Fibroblast of villous mesenchyme (primary cell): ENCODE data around the gene LRFN4. TPM values are rescaled to one million over a fixed set of nuclear protein-coding genes. Genes with fewer than 3 reads are reported as not detected.

Experiments used
- DNase-seq: peaks from one replicate; pipeline ENCODE4 v3.0.0-alpha.2; 2010; ENCODE audit warnings: low read depth
- H3K4me3 ChIP-seq: 2 replicates; pipeline ENCODE4 v1.5.1; 2011; ENCODE audit warnings: low read depth, mild to moderate bottlenecking, low read length
- total RNA-seq: library from RNA; depleted of rRNA; stranded (reverse); fragments of >200 nt; gene quantifications from 2 replicates; pipeline ENCODE4 v1.2.3, GENCODE V29; 2012
- TF ChIP-seq, protein P1 (sequence below): IDR thresholded peaks from 2 replicates; pipeline ENCODE4 v1.5.1; 2012; ENCODE audit warnings: low read depth, mild to moderate bottlenecking, low read length; ENCODE audit not compliant: insufficient read depth

Gene LRFN4
- total RNA-seq, 1 donor = 9.9 TPM

GRCh38 chr11:66891851-66892660 lies 35.2 kb downstream of the LRFN4 start:
- no peak overlapping the region for H3K4me3 ChIP-seq
- TF ChIP-seq, protein P1, sequence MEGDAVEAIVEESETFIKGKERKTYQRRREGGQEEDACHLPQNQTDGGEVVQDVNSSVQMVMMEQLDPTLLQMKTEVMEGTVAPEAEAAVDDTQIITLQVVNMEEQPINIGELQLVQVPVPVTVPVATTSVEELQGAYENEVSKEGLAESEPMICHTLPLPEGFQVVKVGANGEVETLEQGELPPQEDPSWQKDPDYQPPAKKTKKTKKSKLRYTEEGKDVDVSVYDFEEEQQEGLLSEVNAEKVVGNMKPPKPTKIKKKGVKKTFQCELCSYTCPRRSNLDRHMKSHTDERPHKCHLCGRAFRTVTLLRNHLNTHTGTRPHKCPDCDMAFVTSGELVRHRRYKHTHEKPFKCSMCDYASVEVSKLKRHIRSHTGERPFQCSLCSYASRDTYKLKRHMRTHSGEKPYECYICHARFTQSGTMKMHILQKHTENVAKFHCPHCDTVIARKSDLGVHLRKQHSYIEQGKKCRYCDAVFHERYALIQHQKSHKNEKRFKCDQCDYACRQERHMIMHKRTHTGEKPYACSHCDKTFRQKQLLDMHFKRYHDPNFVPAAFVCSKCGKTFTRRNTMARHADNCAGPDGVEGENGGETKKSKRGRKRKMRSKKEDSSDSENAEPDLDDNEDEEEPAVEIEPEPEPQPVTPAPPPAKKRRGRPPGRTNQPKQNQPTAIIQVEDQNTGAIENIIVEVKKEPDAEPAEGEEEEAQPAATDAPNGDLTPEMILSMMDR = no peak
- DNase-seq = peak; percentile 93

- no peak for DNase-seq
- TF ChIP-seq, protein P1 = no peak
- no peak overlapping the region for H3K4me3 ChIP-seq
Measured at GRCh38 chr11:66892911-66893310, 36.0 kb downstream of the LRFN4 start.

DNA sequence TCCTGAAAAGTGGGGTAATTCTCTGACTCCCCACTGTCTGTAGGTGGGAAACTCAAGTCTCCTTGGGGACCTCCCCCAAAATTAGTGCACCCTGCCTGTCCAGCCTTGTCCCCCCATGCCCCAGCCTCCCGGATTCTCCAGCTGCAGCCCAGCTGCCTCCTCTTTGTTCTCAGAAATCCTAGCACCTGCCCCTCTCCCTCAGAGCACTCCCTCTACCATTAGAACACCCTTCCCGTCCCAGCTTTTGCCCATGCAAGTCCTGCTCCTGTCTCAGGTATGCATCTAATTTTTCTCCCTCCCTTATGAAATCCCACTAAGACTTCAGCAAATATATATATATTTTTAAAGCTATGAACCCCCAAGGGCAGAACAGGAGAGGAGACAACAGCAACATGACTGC lies 37.3 kb downstream of the LRFN4 start:
- TF ChIP-seq, protein P1 = no peak
- DNase-seq = no peak
- H3K4me3 ChIP-seq = no peak overlapping the region

DNA sequence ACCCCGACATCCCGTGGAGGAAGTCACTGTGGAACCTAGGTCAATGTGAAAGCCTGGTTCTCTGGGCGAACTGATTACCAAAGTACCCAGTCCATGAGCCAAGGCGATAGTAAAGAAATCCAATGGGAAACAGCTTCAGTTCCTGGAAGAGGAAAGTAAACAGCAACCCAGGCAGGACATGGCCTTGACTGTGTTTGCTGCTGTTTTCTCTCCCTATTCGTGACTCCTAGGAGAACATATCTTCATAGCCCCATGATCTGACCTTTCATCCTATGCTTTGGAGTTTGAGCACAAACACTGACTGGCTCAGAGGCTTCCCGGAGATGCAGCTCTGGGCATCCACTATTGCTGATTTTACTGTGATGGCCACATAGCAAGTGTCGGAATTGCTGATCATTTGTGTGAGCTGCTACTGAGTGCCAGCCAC lies 45.1 kb downstream of the LRFN4 start:
- no peak for DNase-seq
- no peak overlapping the region for H3K4me3 ChIP-seq
- TF ChIP-seq, protein P1 = no peak

GRCh38 chr11:66902486-66903177 lies 45.8 kb downstream of the LRFN4 start:
- H3K4me3 ChIP-seq = no peak overlapping the region
- TF ChIP-seq, protein P1 = no peak
- DNase-seq = no peak

- H3K4me3 ChIP-seq = no peak overlapping the region
- TF ChIP-seq, protein P1 = no peak
- DNase-seq = no peak
Measured at GRCh38 chr11:66904055-66904454, 47.2 kb downstream of the LRFN4 start.
